HepG2 (cell line): ENCODE measurements around the gene INO80B. TPM values are rescaled to one million over a fixed set of nuclear protein-coding genes. Genes with fewer than 3 reads are reported as not detected.

Source experiments
- CEBPZ ChIP-seq: IDR thresholded peaks from 2 replicates; pipeline ENCODE4 v1.6.1; 2012; ENCODE audit warnings: low read length, improper control_type of control experiment
- HNF4G ChIP-seq, 2 experiments: sonication (generic) in 1 of 2; formaldehyde crosslinking in 1 of 2; IDR thresholded peaks; 2 replicates each; pipeline versions ENCODE4 v1.4.0 to v1.6.1; 2011 to 2020; ENCODE audit warnings: borderline replicate concordance in 2 of 2, low read depth in 2 of 2, mild to moderate bottlenecking in 2 of 2, low read length in 1 of 2, missing genetic modification reagents in 1 of 2, moderate library complexity in 1 of 2
- NAIF1 ChIP-seq: sonication (generic); formaldehyde crosslinking; IDR thresholded peaks from 2 replicates; pipeline ENCODE4 v1.5.0; 2020; ENCODE audit warnings: mild to moderate bottlenecking, missing genetic modification reagents, borderline replicate concordance
- NFE2L2 ChIP-seq: fragments of 150-350 bp; IDR thresholded peaks from 2 replicates; pipeline ENCODE4 v1.6.1; 2014; ENCODE audit warnings: low read length
- NFIC ChIP-seq: IDR thresholded peaks from 2 replicates; pipeline ENCODE4 v1.6.1; 2012; ENCODE audit warnings: mild to moderate bottlenecking, low read length, inconsistent platforms
- SIX1 ChIP-seq: sonication (generic); formaldehyde crosslinking; IDR thresholded peaks from 2 replicates; pipeline ENCODE4 v1.4.0; 2020; ENCODE audit warnings: missing genetic modification reagents, borderline replicate concordance
- THAP7 ChIP-seq: sonication (generic); formaldehyde crosslinking; IDR thresholded peaks from 2 replicates; pipeline ENCODE4 v1.8.1; 2023; ENCODE audit warnings: mild to moderate bottlenecking, missing genetic modification reagents
- ZBTB21 ChIP-seq: sonication (generic); formaldehyde crosslinking; IDR thresholded peaks from 2 replicates; pipeline ENCODE4 v1.4.0; 2020; ENCODE audit warnings: missing genetic modification reagents
- ZHX2 ChIP-seq, 2 experiments: sonication (generic) in 1 of 2; formaldehyde crosslinking in 1 of 2; IDR thresholded peaks; 2 replicates each; pipeline versions ENCODE4 v1.6.1 to v1.9.0; 2014 to 2022; ENCODE audit warnings: antibody characterized with exemption in 1 of 2, borderline replicate concordance in 1 of 2, inconsistent platforms in 1 of 2, low read depth in 1 of 2, missing genetic modification reagents in 1 of 2
- ZNF263 ChIP-seq: sonication (generic); formaldehyde crosslinking; IDR thresholded peaks from 2 replicates; pipeline ENCODE4 v1.4.0; 2020; ENCODE audit warnings: missing genetic modification reagents
- ZNF350 ChIP-seq: sonication (generic); formaldehyde crosslinking; IDR thresholded peaks from 2 replicates; pipeline ENCODE4 v1.4.0; 2020; ENCODE audit warnings: mild to moderate bottlenecking, low read depth, missing genetic modification reagents, borderline replicate concordance
- ZNF430 ChIP-seq: sonication (generic); formaldehyde crosslinking; IDR thresholded peaks from 2 replicates; pipeline ENCODE4 v1.9.0; 2021; ENCODE audit warnings: mild to moderate bottlenecking, missing genetic modification reagents
- ZNF569 ChIP-seq: sonication (generic); formaldehyde crosslinking; IDR thresholded peaks from 2 replicates; pipeline ENCODE4 v1.5.0; 2020; ENCODE audit warnings: mild to moderate bottlenecking, missing genetic modification reagents, moderate library complexity, borderline replicate concordance
- ZNF577 ChIP-seq: sonication (generic); formaldehyde crosslinking; IDR thresholded peaks from 2 replicates; pipeline ENCODE4 v1.4.0; 2020; ENCODE audit warnings: mild to moderate bottlenecking, low read depth, missing genetic modification reagents, borderline replicate concordance
- polyA plus RNA-seq, 8 experiments: library from polyadenylated mRNA; depleted of rRNA in 3 of 8; stranded (reverse) in 7 of 8; unstranded in 1 of 8; fragments of >200 nt; fragmentation: Illumina TruSeq in 4 of 8; extraction: Trizol in 4 of 8; gene quantifications; 2 replicates each; pipeline versions ENCODE4 v1.2.1 to v1.2.3, GENCODE V29; 2011 to 2016; ENCODE audit warnings: low read depth in 4 of 8, missing spikeins in 1 of 8, mixed read lengths in 1 of 8; ENCODE audit not compliant: insufficient read depth in 1 of 8
- total RNA-seq, 5 experiments: library from RNA; depleted of rRNA; stranded (reverse); fragments of >200 nt; fragmentation: Illumina TruSeq; extraction: Trizol; gene quantifications; 2 replicates each; pipeline ENCODE4 v1.2.3, GENCODE V29; 2016; ENCODE audit warnings: low read depth in 1 of 5
- TF ChIP-seq, protein P1 (sequence below): sonication (generic); formaldehyde crosslinking; IDR thresholded peaks from 2 replicates; pipeline ENCODE4 v1.5.1; 2020; ENCODE audit warnings: missing genetic modification reagents, mild to moderate bottlenecking, borderline replicate concordance

INO80B gene
- total and polyA plus RNA-seq, 2 of the 13 experiments (the other 11 are each of a cell fraction or from before 2014, with no cell fraction given), result 6.2 to 14.5 TPM

DNA sequence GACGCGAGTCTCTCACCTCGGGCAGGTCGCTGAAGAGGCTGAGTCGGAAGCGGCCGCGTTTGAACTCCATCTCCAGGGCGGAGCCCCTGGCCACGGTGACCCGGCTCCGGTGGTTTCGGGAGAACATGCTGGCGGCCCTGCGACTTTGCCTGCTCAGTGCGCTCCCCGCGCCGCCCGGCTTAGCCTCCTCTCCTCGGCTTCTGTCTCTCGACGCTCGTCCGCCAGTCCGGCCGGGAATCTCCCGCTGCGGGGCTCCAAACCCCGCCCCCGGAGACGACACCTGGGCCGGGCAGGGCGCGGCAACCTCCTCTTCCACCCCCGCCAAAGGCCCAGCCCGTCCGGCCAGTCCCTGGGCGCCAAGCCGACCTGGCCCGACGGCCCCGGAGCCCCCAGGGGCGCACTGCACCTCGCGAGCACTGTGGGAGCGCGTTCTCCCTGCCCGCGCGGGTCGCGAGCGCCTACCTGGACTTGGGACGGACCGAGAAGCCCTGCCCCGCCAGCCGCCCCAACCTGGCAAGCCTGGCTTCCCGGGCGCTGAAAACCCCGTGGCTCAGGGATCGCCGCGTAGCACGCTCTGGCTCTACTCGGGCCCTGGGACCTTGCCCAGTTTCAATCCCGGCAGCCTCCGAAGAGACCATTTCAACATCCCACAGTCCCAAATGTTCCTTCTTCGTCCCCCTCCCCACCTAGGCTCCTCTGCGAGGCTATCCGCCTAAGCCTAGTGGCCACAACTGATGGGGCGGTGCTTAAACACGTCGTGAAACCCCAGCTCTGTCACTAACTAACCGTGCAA, 13.0 kb upstream of the INO80B start, which contains the start of gene RTKN (continued):
- TF ChIP-seq CEBPZ, result no peak
- TF ChIP-seq NAIF1, result peak; percentile 68; the same call in 1 of the 2 replicates
- TF ChIP-seq ZNF430 (CRISPR knock-in tag), result peak; percentile 98
- TF ChIP-seq HNF4G (IDR thresholded peaks at IDR 0.05; ENCODE audit: borderline replicate concordance, low read depth, low read length), result no peak; the same call in 1 of the 2 replicates
- TF ChIP-seq HNF4G (CRISPR knock-in tag; IDR thresholded peaks at IDR 0.05; ENCODE audit: borderline replicate concordance, low read depth), result no peak; the same call in 1 of the 2 replicates
- TF ChIP-seq NFIC, result no peak; the same call in 1 of the 2 replicates
- peak; percentile 42; the same call in 1 of the 2 replicates for TF ChIP-seq ZHX2 (IDR thresholded peaks at IDR 0.05; ENCODE audit: low read depth)
- peak; percentile 24 for TF ChIP-seq ZHX2 (CRISPR knock-in tag; IDR thresholded peaks at IDR 0.05; ENCODE audit: borderline replicate concordance)
- TF ChIP-seq NFE2L2, result no peak
- TF ChIP-seq ZNF263 (CRISPR knock-in tag), result peak; percentile 44; the same call in 1 of the 2 replicates
- no peak; the same call in 1 of the 2 replicates for TF ChIP-seq ZNF569 (CRISPR knock-in tag)
- TF ChIP-seq, protein P1, sequence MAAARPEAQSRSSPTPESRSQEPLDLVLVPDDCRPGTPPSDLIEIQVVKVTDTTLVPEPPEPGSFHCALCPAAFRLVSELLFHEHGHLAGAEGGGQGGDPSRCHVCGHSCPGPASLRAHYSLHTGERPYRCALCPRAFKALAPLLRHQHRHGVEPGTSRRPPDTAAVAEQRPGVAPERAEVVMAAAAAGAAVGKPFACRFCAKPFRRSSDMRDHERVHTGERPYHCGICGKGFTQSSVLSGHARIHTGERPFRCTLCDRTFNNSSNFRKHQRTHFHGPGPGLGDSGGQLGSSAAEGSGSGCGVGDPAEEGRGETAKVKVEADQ (CRISPR knock-in tag), result peak; percentile 99
- TF ChIP-seq THAP7 (CRISPR knock-in tag), result no peak; the same call in 1 of the 2 replicates
- peak; percentile 47; the same call in 1 of the 2 replicates for TF ChIP-seq SIX1 (CRISPR knock-in tag)
- TF ChIP-seq ZNF350 (CRISPR knock-in tag), result 0 out of 2 replicates have a peak, but pooled peaks have one; percentile 54
- TF ChIP-seq ZBTB21, result no peak
- 0 out of 2 replicates have a peak, but pooled peaks have one; percentile 80 for TF ChIP-seq ZNF577 (CRISPR knock-in tag)
